ENCODE data around the gene SEMA5B. TPM values are rescaled to one million over a fixed set of nuclear protein-coding genes. Genes with fewer than 3 reads are reported as not detected.

The SEMA5B gene
- polyA plus RNA-seq, 1 of the 3 experiments (the other 2 are of a cell fraction), result 0.43 TPM

- no peak overlapping the region for H3K4me3 ChIP-seq (ENCODE audit: low read depth in 2 of 2, low read length in 1 of 2)
- H3F3A ChIP-seq (replicated peaks; ENCODE audit: insufficient read depth), result no peaks in the 10 kb centered on the region
- no peak for DNase-seq
- no peak overlapping the region for H2AFZ ChIP-seq (ENCODE audit: low read depth)
- CTCF ChIA-PET, result interaction anchor here (0.6 to 12.3 kb wide), 2 partner anchors 13 to 272 kb away, joined by 3 to 84 read pairs; partner anchors contain the start of gene SEMA5B
- peaks cover 6% of the 10 kb centered on the region; the same call in 1 of the 2 replicates for H3K27me3 ChIP-seq (ENCODE audit: insufficient read depth)
- H3K27ac ChIP-seq (ENCODE audit: low read depth in 2 of 2, low read length in 1 of 2), result no peak overlapping the region; a peak in 1 of 4 replicates
- no peaks in the 10 kb centered on the region for H3K9me2 ChIP-seq
- H3K4me2 ChIP-seq, result no peak overlapping the region
- POLR2A ChIA-PET, result no interaction called here
- H4K20me1 ChIP-seq (ENCODE audit: insufficient read depth), result no peaks in the 10 kb centered on the region
- H3K4me1 ChIP-seq (ENCODE audit: control insufficient read depth in 1 of 2, insufficient read depth in 2 of 2, low read depth in 1 of 2, low read length in 1 of 2), result peaks cover 10 to 23% of the 10 kb centered on the region in 2 experiments; a peak in 2 of 4 replicates
- WGBS (ENCODE audit: low lambda C conversion rate), result 66% methylated on average over 6 of the region's 6 CpGs
- H3K79me2 ChIP-seq (ENCODE audit: insufficient read depth), result no peaks in the 10 kb centered on the region
- no peak for TF ChIP-seq YY1 (IDR thresholded peaks at IDR 0.05; ENCODE audit: low read depth)
- no peak for TF ChIP-seq ZBTB33 (IDR thresholded peaks at IDR 0.05; ENCODE audit: borderline replicate concordance, low read depth)
- TF ChIP-seq TEAD4 (IDR thresholded peaks at IDR 0.05; ENCODE audit: borderline replicate concordance, insufficient read depth), result no peak
- TF ChIP-seq MXI1 (IDR thresholded peaks at IDR 0.05; ENCODE audit: low read depth, low read length), result no peak
- no peak for TF ChIP-seq POLR2AphosphoS5 (IDR thresholded peaks at IDR 0.05; ENCODE audit: low read depth, low read length)
- no peak for TF ChIP-seq USF2 (IDR thresholded peaks at IDR 0.05; ENCODE audit: borderline replicate concordance, low read depth, low read length)
- no peak for TF ChIP-seq NFIC (IDR thresholded peaks at IDR 0.05; ENCODE audit: borderline replicate concordance)
- no peak for TF ChIP-seq REST (IDR thresholded peaks at IDR 0.05; ENCODE audit: low read depth, low read length)
- no peak for TF ChIP-seq RAD21 (IDR thresholded peaks at IDR 0.05; ENCODE audit: low read length)
- no peak for TF ChIP-seq MEF2A (IDR thresholded peaks at IDR 0.05; ENCODE audit: borderline replicate concordance, low read depth)
- TF ChIP-seq JUND (IDR thresholded peaks at IDR 0.05), result no peak
- TF ChIP-seq RCOR1 (IDR thresholded peaks at IDR 0.05; ENCODE audit: low read length), result no peak
- TF ChIP-seq SIN3A (IDR thresholded peaks at IDR 0.05; ENCODE audit: borderline replicate concordance, low read depth, low read length), result no peak
- no peak overlapping the region for H3K9ac ChIP-seq
- no peaks in the 10 kb centered on the region for H3K9me3 ChIP-seq
- no peaks in the 10 kb centered on the region for H3K36me3 ChIP-seq (replicated peaks in 1 of 2; ENCODE audit: control insufficient read depth in 1 of 2, insufficient read depth in 2 of 2, low read length in 1 of 2)
These were observed 14.8 kb upstream of the SEMA5B start for GRCh38 chr3:123042413-123042812.
